Endothelial cell of umbilical vein (primary cell): Measurements from ENCODE around the gene LGALS1. TPM values are rescaled to one million over a fixed set of nuclear protein-coding genes. Genes with fewer than 3 reads are reported as not detected.

Experiments
- BruUV-seq: library from RNA; stranded (reverse); fragments of 400-500 nt; replicated peaks from 2 replicates; lab custom pipeline; 2021; lab: Mats Ljungman, UMichigan
- CTCF ChIA-PET: fragments of 300-600, 350-600 bp; sonication (Branson Sonifier 250); formaldehyde crosslinking; loops from one replicate; lab custom pipeline; 2021; ENCODE audit warnings: antibody characterized with exemption, inconsistent platforms; lab: Charles Lee
- POLR2A ChIA-PET: fragments of 300-600, 350-600 bp; sonication (Branson Sonifier 250); formaldehyde crosslinking; loops from one replicate; lab custom pipeline; 2021; ENCODE audit warnings: antibody characterized with exemption, inconsistent platforms; lab: Charles Lee
- DNase-seq: peaks from one replicate; pipeline ENCODE4 v3.0.0-alpha.2; 2011; ENCODE audit warnings: low read depth, low spot score
- FAIRE-seq: peaks from 2 replicates; lab custom pipeline; 2011; peaks lifted over from hg19 to GRCh38; lab: Jason Lieb, UNC
- H2AFZ ChIP-seq: 2 replicates; pipeline ENCODE4 v1.6.0; 2012; ENCODE audit warnings: low read depth, low read length, control low read depth, inconsistent platforms
- H3K27ac ChIP-seq: 2 replicates; pipeline ENCODE4 v1.5.1; 2011; ENCODE audit warnings: low read depth, mild to moderate bottlenecking, control low read depth, low read length, moderate library complexity; ENCODE audit not compliant: insufficient read depth
- H3K27me3 ChIP-seq, 2 experiments: 2 replicates each; pipeline versions ENCODE4 v1.6.0 to v1.6.1; 2011; ENCODE audit warnings: low read length in 2 of 2, mixed read lengths in 1 of 2; ENCODE audit not compliant: control insufficient read depth in 2 of 2, insufficient read depth in 2 of 2
- H3K36me3 ChIP-seq, 2 experiments: 2 replicates in 1 of 2; 3 replicates in 1 of 2; pipeline ENCODE4 v1.5.1; 2011; ENCODE audit warnings: low read length in 2 of 2, mild to moderate bottlenecking in 1 of 2, moderate library complexity in 1 of 2; ENCODE audit not compliant: control insufficient read depth in 2 of 2, insufficient read depth in 2 of 2; ENCODE audit errors: extremely low read depth in 1 of 2
- H3K4me1 ChIP-seq: 3 replicates; pipeline ENCODE4 v1.5.1; 2011; ENCODE audit warnings: mild to moderate bottlenecking, low read length; ENCODE audit not compliant: control insufficient read depth, insufficient read depth; ENCODE audit errors: extremely low read depth
- H3K4me2 ChIP-seq: 2 replicates; pipeline ENCODE4 v1.6.1; 2011; ENCODE audit warnings: low read length, control low read depth, mixed read lengths; ENCODE audit not compliant: insufficient read depth
- H3K4me3 ChIP-seq, 3 experiments: fragments of 200-600 bp in 1 of 3; sonication (generic), shearing (Covaris generic) in 1 of 3; replicated peaks in 1 of 3; 2 replicates each; pipeline ENCODE4 v1.5.1; 2011 to 2016; ENCODE audit warnings: control low read depth in 3 of 3, low read length in 3 of 3, mild to moderate bottlenecking in 2 of 3, inconsistent platforms in 1 of 3, low read depth in 1 of 3, moderate library complexity in 1 of 3; ENCODE audit not compliant: insufficient read depth in 1 of 3
- H3K79me2 ChIP-seq: 2 replicates; pipeline ENCODE4 v1.6.0; 2012; ENCODE audit warnings: low read length, inconsistent platforms; ENCODE audit not compliant: control insufficient read depth, insufficient read depth
- H3K9ac ChIP-seq: replicated peaks from 2 replicates; pipeline ENCODE3; 2011; ENCODE audit warnings: low read length, control low read depth; ENCODE audit not compliant: insufficient read depth; ENCODE audit errors: extremely low read depth
- H3K9me1 ChIP-seq: replicated peaks from 3 replicates; pipeline ENCODE4 v1.6.0; 2011; ENCODE audit warnings: mild to moderate bottlenecking, low read length; ENCODE audit not compliant: control insufficient read depth, insufficient read depth; ENCODE audit errors: extremely low read depth
- H3K9me3 ChIP-seq: replicated peaks from 2 replicates; pipeline ENCODE4 v1.5.1; 2012; ENCODE audit warnings: low read length, inconsistent platforms; ENCODE audit not compliant: control insufficient read depth, insufficient read depth
- H4K20me1 ChIP-seq: replicated peaks from 2 replicates; pipeline ENCODE3; 2011; ENCODE audit warnings: mild to moderate bottlenecking, low read length; ENCODE audit not compliant: control insufficient read depth, insufficient read depth; ENCODE audit errors: extremely low read depth
- CTCF ChIP-seq, 2 donors: IDR thresholded peaks; 1 replicate in 1 of 2; 2 replicates in 1 of 2; pipeline ENCODE4 v1.5.1; 2011; ENCODE audit warnings: low read length in 2 of 2, mild to moderate bottlenecking in 2 of 2, moderate library complexity in 2 of 2, control low read depth in 1 of 2, inconsistent platforms in 1 of 2, low read depth in 1 of 2; ENCODE audit not compliant: insufficient read depth in 1 of 2; ENCODE audit errors: extremely low read depth in 1 of 2
- EZH2 ChIP-seq: IDR thresholded peaks from 2 replicates; pipeline ENCODE4 v1.6.1; 2012; ENCODE audit warnings: borderline replicate concordance, low read depth, mild to moderate bottlenecking, moderate library complexity, low read length, inconsistent platforms; ENCODE audit not compliant: severe bottlenecking
- FOS ChIP-seq: IDR thresholded peaks from 2 replicates; pipeline ENCODE4 v1.6.1; 2011; ENCODE audit warnings: mild to moderate bottlenecking, low read length, moderate library complexity, borderline replicate concordance; ENCODE audit not compliant: insufficient read depth
- GATA2 ChIP-seq: IDR thresholded peaks from 2 replicates; pipeline ENCODE4 v1.7.0; 2011; ENCODE audit warnings: low read depth, mild to moderate bottlenecking, moderate library complexity, mixed read lengths, low read length; ENCODE audit not compliant: insufficient read length, insufficient read depth
- JUN ChIP-seq: IDR thresholded peaks from 2 replicates; pipeline ENCODE4 v1.6.1; 2011; ENCODE audit warnings: borderline replicate concordance, low read depth; ENCODE audit not compliant: insufficient read length, insufficient read depth
- MAX ChIP-seq: IDR thresholded peaks from 2 replicates; pipeline ENCODE4 v1.6.1; 2011; ENCODE audit not compliant: insufficient read depth, insufficient read length
- MYC ChIP-seq: IDR thresholded peaks from one replicate; pipeline ENCODE4 v1.6.1; 2011; ENCODE audit warnings: mild to moderate bottlenecking, low read depth, low read length
- POLR2A ChIP-seq: IDR thresholded peaks from 2 replicates; pipeline ENCODE4 v1.6.1; 2012; ENCODE audit warnings: low read depth, mild to moderate bottlenecking, control low read depth, low read length
- POLR2AphosphoS5 ChIP-seq: IDR thresholded peaks from 2 replicates; pipeline ENCODE4 v1.6.1; 2012; ENCODE audit warnings: low read depth, mild to moderate bottlenecking, control low read depth, low read length, moderate library complexity; ENCODE audit not compliant: insufficient read depth
- dilution Hi-C: fragments of 300-500 bp; cut with MboI; formaldehyde crosslinking; loops from one replicate; pipeline ENCODE4 v1.15.0; 2019; ENCODE audit warnings: low sequenced_read_pairs; ENCODE audit not compliant: extremely low pct_ligation_motif_present
- intact Hi-C: fragments of 100-400 bp; cut with micrococcal nuclease; formaldehyde crosslinking; loops from one replicate; pipeline ENCODE4 v1.10.0; 2022
- polyA plus RNA-seq, 4 experiments: library from polyadenylated mRNA; depleted of rRNA in 3 of 4; stranded (reverse) in 3 of 4; unstranded in 1 of 4; fragments of >200 nt; gene quantifications; 2 replicates each; pipeline versions ENCODE4 v1.2.1 to v1.2.3, GENCODE V29; 2011 to 2012; ENCODE audit warnings: missing spikeins in 1 of 4
- total RNA-seq: library from RNA; stranded (reverse); gene quantifications from 2 replicates; pipeline ENCODE4 v1.2.3, GENCODE V29; 2021

The LGALS1 gene
- total and polyA plus RNA-seq, 2 donors (not counting 3 experiments of a cell fraction or from before 2014, with no cell fraction given) = 2,698 to 13,642 TPM

- no peaks in the 10 kb centered on the region for H3K9me3 ChIP-seq
- H3K4me1 ChIP-seq = peaks cover 2% of the 10 kb centered on the region
- H2AFZ ChIP-seq = no peak overlapping the region
- no TSS peak for BruUV-seq
- no peaks in the 10 kb centered on the region for H4K20me1 ChIP-seq
- H3K9ac ChIP-seq = no peak overlapping the region
- TF ChIP-seq JUN = no peak
- no peak for TF ChIP-seq MYC
- no peak for TF ChIP-seq EZH2
- TF ChIP-seq FOS = no peak
- no peak for TF ChIP-seq CTCF (IDR thresholded peaks at IDR 0.05; ENCODE audit: extremely low read depth in 1 of 2, insufficient read depth in 1 of 2, low read depth in 1 of 2, low read length in 2 of 2)
- TF ChIP-seq MAX = no peak
- TF ChIP-seq GATA2 = no peak
- no peak for TF ChIP-seq POLR2AphosphoS5
- no peak for TF ChIP-seq POLR2A
- no peaks in the 10 kb centered on the region for H3K27me3 ChIP-seq
- POLR2A ChIA-PET = no interaction called here
- no peak overlapping the region for H3K4me2 ChIP-seq
- no peaks in the 10 kb centered on the region for H3K79me2 ChIP-seq
- no peak overlapping the region for H3K4me3 ChIP-seq
- DNase-seq (no peak), FAIRE-seq (no peak)
- H3K27ac ChIP-seq = no peak overlapping the region
- intact Hi-C loops = no loop called here
- dilution Hi-C loops = no loop called here
- no peaks in the 10 kb centered on the region for H3K9me1 ChIP-seq
- CTCF ChIA-PET = interaction anchor here (2.1 to 5.1 kb wide), 8 partner anchors 8 to 151 kb away, joined by 23 to 307 read pairs (median 54); partner anchors contain the start of genes LGALS1, NOL12 and PDXP
- no peaks in the 10 kb centered on the region for H3K36me3 ChIP-seq
Observed at GRCh38 chr22:37641561-37641949, 33.9 kb upstream of the LGALS1 start.
